Hindlimb muscle (tissue), 1 donor: Measurements from ENCODE around the gene CCRL2. TPM values are rescaled to one million over a fixed set of nuclear protein-coding genes. Genes with fewer than 3 reads are reported as not detected.
"Not testable (repeated sequence)": the region's sequence is repeated elsewhere in the genome, so short reads cannot be mapped to it uniquely, and the experiment has no call there.

Source experiments
- DNase-seq: peaks from one replicate; pipeline ENCODE4 v3.0.0-alpha.2; 2013
- polyA plus RNA-seq: library from polyadenylated mRNA; unstranded; fragments of 120-200 nt; gene quantifications from one replicate; pipeline ENCODE4 v1.2.1, GENCODE V29; 2013; ENCODE audit not compliant: insufficient read length

The CCRL2 gene
- polyA plus RNA-seq, 1 donor, result 0.74 TPM

GRCh38 chr3:46429671-46430070 lies 22.6 kb downstream of the CCRL2 start:
- no peak for DNase-seq

- not testable (repeated sequence) for DNase-seq
These were observed 23.8 kb downstream of the CCRL2 start for GRCh38 chr3:46430879-46431278.

- not testable (repeated sequence) for DNase-seq
These were observed 24.8 kb downstream of the CCRL2 start for GRCh38 chr3:46431905-46432304.

GRCh38 chr3:46433118-46433517 lies 26.1 kb downstream of the CCRL2 start:
- DNase-seq, result not testable (repeated sequence)

GRCh38 chr3:46433841-46434240 lies 26.8 kb downstream of the CCRL2 start:
- DNase-seq, result no peak

GRCh38 chr3:46435081-46435726 lies 28.1 kb downstream of the CCRL2 start:
- DNase-seq, result no peak

GRCh38 chr3:46438831-46439230 lies 31.8 kb downstream of the CCRL2 start:
- no peak for DNase-seq

- no peak for DNase-seq
These were observed 33.7 kb downstream of the CCRL2 start for GRCh38 chr3:46440531-46441294.

GRCh38 chr3:46442576-46443530 lies 35.8 kb downstream of the CCRL2 start:
- peak; percentile 34 for DNase-seq

GRCh38 chr3:46447228-46447985 lies 40.3 kb downstream of the CCRL2 start:
- no peak for DNase-seq

GRCh38 chr3:46448721-46449120 lies 41.7 kb downstream of the CCRL2 start:
- DNase-seq, result no peak

- no peak for DNase-seq
These were observed 42.9 kb downstream of the CCRL2 start for GRCh38 chr3:46449755-46450552.

GRCh38 chr3:46453526-46454208 lies 46.6 kb downstream of the CCRL2 start:
- no peak for DNase-seq

GRCh38 chr3:46454209-46454595 lies 47.1 kb downstream of the CCRL2 start:
- no peak for DNase-seq

- DNase-seq, result no peak
These were observed 47.5 kb downstream of the CCRL2 start for GRCh38 chr3:46454606-46455005.

- no peak for DNase-seq
These were observed 48.4 kb downstream of the CCRL2 start for GRCh38 chr3:46455231-46456115.

- DNase-seq, result no peak
These were observed 49.1 kb downstream of the CCRL2 start for GRCh38 chr3:46456118-46456517.
